Osteoblast (primary cell): ENCODE results near the gene STX10. TPM values are rescaled to one million over a fixed set of nuclear protein-coding genes. Genes with fewer than 3 reads are reported as not detected.
A peak's percentile ranks its signal among the peaks of the same experiment; 100 is the strongest.

ENCODE experiments used
- DNase-seq: peaks from one replicate; pipeline ENCODE4 v3.0.0; 2011; ENCODE audit warnings: low spot score, mixed read lengths; ENCODE audit not compliant: insufficient read length; ENCODE audit errors: missing footprints
- H2AFZ ChIP-seq: 2 replicates; pipeline ENCODE4 v1.6.0; 2011; ENCODE audit warnings: mild to moderate bottlenecking, low read length
- H3K27ac ChIP-seq: 2 replicates; pipeline ENCODE4 v1.5.1; 2011; ENCODE audit warnings: mild to moderate bottlenecking, low read depth, low read length, moderate library complexity
- H3K27me3 ChIP-seq: 2 replicates; pipeline ENCODE4 v1.6.0; 2012; ENCODE audit warnings: mild to moderate bottlenecking, control low read depth, inconsistent platforms, low read length, moderate library complexity; ENCODE audit not compliant: insufficient read depth
- H3K36me3 ChIP-seq: 2 replicates; pipeline ENCODE4 v1.5.1; 2011; ENCODE audit warnings: mild to moderate bottlenecking, low read length, control low read depth, moderate library complexity; ENCODE audit not compliant: insufficient read depth
- H3K4me1 ChIP-seq: 2 replicates; pipeline ENCODE4 v1.5.1; 2011; ENCODE audit warnings: mild to moderate bottlenecking, low read length, control low read depth, moderate library complexity; ENCODE audit not compliant: insufficient read depth
- H3K4me2 ChIP-seq: 2 replicates; pipeline ENCODE4 v1.6.0; 2011; ENCODE audit warnings: mild to moderate bottlenecking, low read length; ENCODE audit not compliant: insufficient read depth
- H3K4me3 ChIP-seq: fragments of 200-600 bp; sonication (generic); 3 replicates; pipeline ENCODE4 v1.5.1; 2012; ENCODE audit warnings: mild to moderate bottlenecking, low read length, inconsistent platforms; ENCODE audit not compliant: insufficient read depth
- H3K79me2 ChIP-seq: 2 replicates; pipeline ENCODE4 v1.6.0; 2012; ENCODE audit warnings: mild to moderate bottlenecking, low read length, control low read depth, inconsistent platforms; ENCODE audit not compliant: insufficient read depth
- H3K9me3 ChIP-seq: 2 replicates; pipeline ENCODE4 v1.5.1; 2011; ENCODE audit warnings: low read depth, low read length, control low read depth
- H4K20me1 ChIP-seq: 2 replicates; pipeline ENCODE4 v1.6.0; 2012; ENCODE audit warnings: mild to moderate bottlenecking, low read length, control low read depth; ENCODE audit not compliant: insufficient read depth
- total RNA-seq: library from RNA; depleted of rRNA; stranded (reverse); fragments of >200 nt; gene quantifications from 2 replicates; pipeline ENCODE4 v1.2.3, GENCODE V29; 2012
- TF ChIP-seq, protein P1 (sequence below): IDR thresholded peaks from 2 replicates; pipeline ENCODE4 v1.5.1; 2011; ENCODE audit warnings: mild to moderate bottlenecking, low read depth, low read length, moderate library complexity; ENCODE audit errors: extremely low read depth

STX10 gene
- total RNA-seq, 1 donor = 81.1 TPM

DNA sequence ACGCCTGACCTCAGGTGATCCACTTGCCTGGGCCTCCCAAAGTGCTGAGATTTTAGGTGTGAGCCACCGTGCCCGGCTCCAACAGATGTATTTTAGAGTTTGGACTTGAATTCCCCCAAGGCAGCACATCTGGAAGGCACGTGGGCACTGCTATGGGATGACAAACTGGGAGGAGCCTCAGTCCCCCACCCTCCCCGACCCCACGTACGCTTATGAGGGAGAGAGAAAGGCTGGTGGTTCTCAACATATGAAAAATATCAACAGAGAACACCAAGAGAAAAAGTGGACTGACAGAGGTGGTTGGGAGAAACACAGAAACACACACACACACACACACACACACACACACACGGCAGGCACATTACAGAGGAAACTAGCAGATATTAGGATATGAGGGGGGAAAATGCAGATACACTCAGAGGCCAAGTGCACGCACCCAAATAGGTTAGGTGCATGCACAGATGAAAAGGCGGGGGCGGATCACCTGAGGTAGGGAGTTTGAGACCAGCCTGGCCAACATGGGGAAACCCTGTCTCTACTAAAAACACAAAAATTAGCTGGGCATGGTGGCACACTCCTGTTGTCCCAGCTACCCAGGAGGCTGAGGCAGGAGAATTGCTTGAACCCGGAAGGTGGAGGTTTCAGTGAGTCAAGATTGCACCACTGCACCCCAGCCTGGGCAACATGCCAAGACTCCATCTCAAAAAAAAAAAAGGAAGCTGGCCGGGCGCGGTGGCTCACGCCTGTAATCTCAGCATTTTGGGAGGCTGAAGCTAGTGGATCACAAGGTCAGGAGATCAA is 3.2 kb downstream of the STX10 start:
- Histone ChIP-seq H3K4me3 (no peak overlapping the region), H3K27me3 (no peaks in the 10 kb centered on the region), H2AFZ (no peak overlapping the region), H3K79me2 (peaks cover 35% of the 10 kb centered on the region), H3K4me1 (peaks cover 24% of the 10 kb centered on the region), H3K27ac (no peak overlapping the region), H3K4me2 (no peak overlapping the region), H3K9me3 (no peaks in the 10 kb centered on the region), H3K36me3 (peaks cover 8% of the 10 kb centered on the region), H4K20me1 (no peaks in the 10 kb centered on the region)
- TF ChIP-seq, protein P1, sequence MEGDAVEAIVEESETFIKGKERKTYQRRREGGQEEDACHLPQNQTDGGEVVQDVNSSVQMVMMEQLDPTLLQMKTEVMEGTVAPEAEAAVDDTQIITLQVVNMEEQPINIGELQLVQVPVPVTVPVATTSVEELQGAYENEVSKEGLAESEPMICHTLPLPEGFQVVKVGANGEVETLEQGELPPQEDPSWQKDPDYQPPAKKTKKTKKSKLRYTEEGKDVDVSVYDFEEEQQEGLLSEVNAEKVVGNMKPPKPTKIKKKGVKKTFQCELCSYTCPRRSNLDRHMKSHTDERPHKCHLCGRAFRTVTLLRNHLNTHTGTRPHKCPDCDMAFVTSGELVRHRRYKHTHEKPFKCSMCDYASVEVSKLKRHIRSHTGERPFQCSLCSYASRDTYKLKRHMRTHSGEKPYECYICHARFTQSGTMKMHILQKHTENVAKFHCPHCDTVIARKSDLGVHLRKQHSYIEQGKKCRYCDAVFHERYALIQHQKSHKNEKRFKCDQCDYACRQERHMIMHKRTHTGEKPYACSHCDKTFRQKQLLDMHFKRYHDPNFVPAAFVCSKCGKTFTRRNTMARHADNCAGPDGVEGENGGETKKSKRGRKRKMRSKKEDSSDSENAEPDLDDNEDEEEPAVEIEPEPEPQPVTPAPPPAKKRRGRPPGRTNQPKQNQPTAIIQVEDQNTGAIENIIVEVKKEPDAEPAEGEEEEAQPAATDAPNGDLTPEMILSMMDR = no peak
- peak; percentile 73 for DNase-seq

- no peak overlapping the region for H2AFZ ChIP-seq
- H3K4me2 ChIP-seq = no peak overlapping the region
- H4K20me1 ChIP-seq = peaks cover 11% of the 10 kb centered on the region
- no peaks in the 10 kb centered on the region for H3K9me3 ChIP-seq
- no peak overlapping the region for H3K4me3 ChIP-seq
- peaks cover 48% of the 10 kb centered on the region for H3K79me2 ChIP-seq
- TF ChIP-seq, protein P1 = no peak
- DNase-seq = peak; percentile 84
- no peak overlapping the region for H3K27ac ChIP-seq
- peaks cover 37% of the 10 kb centered on the region for H3K36me3 ChIP-seq
- no peaks in the 10 kb centered on the region for H3K27me3 ChIP-seq
- peaks cover 13% of the 10 kb centered on the region for H3K4me1 ChIP-seq
These were observed 10.4 kb downstream of the STX10 start for GRCh38 chr19:13139633-13140311.

- H4K20me1 ChIP-seq = peaks cover 19% of the 10 kb centered on the region
- TF ChIP-seq, protein P1 = no peak
- no peak overlapping the region for H3K4me2 ChIP-seq
- no peak overlapping the region for H2AFZ ChIP-seq
- no peak overlapping the region for H3K4me3 ChIP-seq
- no peaks in the 10 kb centered on the region for H3K9me3 ChIP-seq
- peak; percentile 29 for DNase-seq
- H3K27ac ChIP-seq = no peak overlapping the region
- H3K36me3 ChIP-seq = peaks cover 37% of the 10 kb centered on the region
- no peaks in the 10 kb centered on the region for H3K27me3 ChIP-seq
- H3K79me2 ChIP-seq = peaks cover 50% of the 10 kb centered on the region
- peaks cover 21% of the 10 kb centered on the region for H3K4me1 ChIP-seq
These were observed 11.3 kb downstream of the STX10 start for GRCh38 chr19:13138916-13139198.

DNA sequence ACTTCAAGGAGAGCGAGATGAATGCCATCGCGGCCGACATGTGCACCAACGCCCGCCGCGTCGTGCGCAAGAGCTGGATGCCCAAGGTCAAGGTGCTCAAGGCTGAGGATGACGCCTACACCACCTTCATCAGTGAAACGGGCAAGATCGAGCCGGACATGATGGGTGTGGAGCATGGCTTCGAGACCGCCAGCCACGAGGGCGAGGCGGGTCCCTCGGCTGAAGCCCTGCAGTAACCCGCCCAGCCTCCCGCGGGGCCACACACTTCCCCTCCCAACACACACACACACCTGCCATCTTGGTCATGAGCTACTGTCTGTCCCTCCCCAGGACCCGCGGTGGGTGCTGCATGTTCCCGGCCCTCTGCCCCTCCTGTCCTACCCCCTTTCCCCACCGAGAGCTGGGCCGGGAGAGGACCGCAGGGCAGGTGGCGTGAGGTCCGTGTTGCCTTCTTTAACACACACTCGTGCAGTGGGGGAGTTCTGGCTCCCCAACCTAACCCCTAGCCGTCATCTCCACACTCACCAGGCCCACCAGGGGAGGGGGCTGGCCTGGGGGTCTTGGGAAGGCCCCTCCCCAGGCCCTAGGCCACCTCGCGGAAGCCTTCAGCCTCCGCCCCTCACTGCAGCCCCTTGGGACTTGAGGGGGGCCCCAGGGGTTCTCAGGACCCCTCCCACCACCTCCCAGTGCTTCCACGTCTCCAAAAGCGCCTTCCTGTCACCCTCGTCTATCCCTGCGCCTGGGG is 11.8 kb downstream of the STX10 start:
- H3K36me3 ChIP-seq = peaks cover 40% of the 10 kb centered on the region
- TF ChIP-seq, protein P1 = no peak

More for the DNA sequence above, 11.8 kb downstream of the STX10 start:
- H3K4me2 ChIP-seq = no peak overlapping the region
- H3K27ac ChIP-seq = no peak overlapping the region
- peaks cover 21% of the 10 kb centered on the region for H3K4me1 ChIP-seq
- no peaks in the 10 kb centered on the region for H3K9me3 ChIP-seq
- H4K20me1 ChIP-seq = peaks cover 24% of the 10 kb centered on the region
- no peak overlapping the region for H3K4me3 ChIP-seq
- no peaks in the 10 kb centered on the region for H3K27me3 ChIP-seq
- peaks cover 55% of the 10 kb centered on the region for H3K79me2 ChIP-seq
- no peak overlapping the region for H2AFZ ChIP-seq
- DNase-seq = peak; percentile 74
